OCI-M2 (cell line): ENCODE data around the gene GIPC3.
A peak's percentile ranks its signal among the peaks of the same experiment; 100 is the strongest.
"Not testable (repeated sequence)": the region's sequence is repeated elsewhere in the genome, so short reads cannot be mapped to it uniquely, and the experiment has no call there.

Experiments
- DNase-seq: peaks from one replicate; lab custom pipeline; 2025; ENCODE audit not compliant: unreplicated experiment; lab: John Stamatoyannopoulos, UW

GIPC3 gene

DNA sequence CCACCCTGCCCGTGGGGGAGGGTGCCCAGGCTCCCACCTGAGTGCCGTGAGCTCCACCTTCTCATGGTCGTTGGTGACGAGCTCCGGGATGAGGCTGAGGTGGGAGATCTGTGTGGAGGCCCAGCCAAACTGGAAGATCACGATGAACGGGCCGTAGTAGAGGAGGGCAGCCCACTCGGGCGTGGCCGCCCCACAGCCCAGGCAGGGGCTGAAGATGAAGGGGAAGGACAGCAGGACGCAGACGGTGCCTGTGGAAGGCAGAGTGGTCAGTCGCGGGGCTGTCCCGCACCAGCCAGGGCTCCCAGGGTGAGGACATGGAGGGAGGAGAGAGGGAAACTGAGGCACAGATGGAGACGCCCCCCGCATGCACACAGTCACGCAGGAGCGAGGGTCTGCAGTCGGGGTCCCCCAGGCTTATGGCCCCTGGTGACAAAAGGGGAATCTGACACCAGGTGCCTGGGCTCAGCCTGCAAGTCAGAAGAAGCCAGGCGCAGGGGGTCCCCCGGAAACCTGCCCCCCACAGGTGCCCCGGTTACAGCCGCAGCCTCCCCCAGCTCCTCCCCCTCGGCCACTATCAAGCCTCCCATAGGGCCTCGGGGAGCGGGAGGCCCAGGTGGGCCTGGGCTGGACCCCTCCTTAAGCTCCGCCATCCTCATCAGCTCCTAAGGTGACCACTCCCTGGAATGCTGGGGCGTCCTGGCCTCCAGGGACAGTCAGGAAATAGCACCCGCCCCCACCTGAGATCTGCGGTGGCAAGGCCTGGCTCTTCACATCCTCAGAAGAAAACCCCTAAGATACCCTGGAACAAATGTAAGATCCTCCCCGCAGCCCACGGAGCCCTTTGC lies 34.1 kb upstream of the GIPC3 start:
- DNase-seq: no peak

DNA sequence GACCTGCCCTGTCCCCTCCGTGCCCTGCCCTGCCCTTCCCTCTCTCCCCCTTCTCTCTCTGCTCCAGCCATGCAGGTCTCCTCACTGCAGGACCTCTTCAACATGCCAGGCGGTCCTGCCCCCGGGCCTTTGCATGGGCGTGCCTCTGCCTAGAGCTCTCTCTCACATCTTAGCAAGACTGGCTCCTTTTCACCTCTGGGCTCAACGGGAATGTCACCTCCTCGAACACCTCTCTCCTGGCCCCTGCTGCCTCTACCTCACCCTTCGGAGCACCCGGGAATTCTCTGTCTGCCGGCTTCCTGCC lies 33.5 kb upstream of the GIPC3 start:
- no peak for DNase-seq

DNA sequence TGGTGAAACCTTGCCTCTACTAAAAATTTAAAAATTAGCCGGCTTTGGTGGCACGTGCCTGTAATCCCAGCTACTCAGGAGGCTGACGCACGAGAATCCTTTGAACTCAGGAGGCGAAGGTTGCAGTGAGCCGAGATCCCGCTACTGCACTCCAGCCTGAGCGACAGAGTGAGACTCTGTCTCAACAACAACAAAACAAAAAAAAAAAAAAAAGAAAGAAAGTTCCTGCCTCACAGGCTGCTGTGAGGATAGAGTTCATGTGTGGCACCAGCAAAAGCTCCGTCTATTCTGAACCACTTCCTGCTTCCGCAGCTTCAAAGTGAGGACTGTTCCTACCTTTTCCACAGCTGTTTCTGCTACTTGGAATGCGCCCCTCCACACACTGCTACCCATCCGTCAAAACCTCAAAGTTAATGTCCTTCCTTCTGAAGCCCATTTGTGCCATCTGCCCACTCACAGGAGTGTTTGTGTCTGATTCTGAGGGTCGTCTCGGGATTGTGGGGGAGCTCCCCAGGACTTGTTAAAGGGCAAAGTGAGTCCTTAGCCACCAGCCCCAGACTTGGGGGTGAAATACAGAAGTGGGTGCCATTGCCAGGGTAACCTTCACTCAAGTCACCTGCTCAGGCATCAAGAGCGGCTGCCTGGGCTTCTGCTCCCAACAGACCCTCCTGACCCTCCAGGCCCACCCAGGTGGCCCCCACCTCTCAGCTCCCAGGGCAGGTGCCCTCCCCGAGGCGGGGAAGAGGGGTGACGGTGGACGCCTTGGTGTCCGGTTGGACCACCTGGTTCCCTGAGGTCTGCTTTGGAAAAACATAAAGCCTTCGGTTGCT lies 30.8 kb upstream of the GIPC3 start:
- no peak for DNase-seq

DNA sequence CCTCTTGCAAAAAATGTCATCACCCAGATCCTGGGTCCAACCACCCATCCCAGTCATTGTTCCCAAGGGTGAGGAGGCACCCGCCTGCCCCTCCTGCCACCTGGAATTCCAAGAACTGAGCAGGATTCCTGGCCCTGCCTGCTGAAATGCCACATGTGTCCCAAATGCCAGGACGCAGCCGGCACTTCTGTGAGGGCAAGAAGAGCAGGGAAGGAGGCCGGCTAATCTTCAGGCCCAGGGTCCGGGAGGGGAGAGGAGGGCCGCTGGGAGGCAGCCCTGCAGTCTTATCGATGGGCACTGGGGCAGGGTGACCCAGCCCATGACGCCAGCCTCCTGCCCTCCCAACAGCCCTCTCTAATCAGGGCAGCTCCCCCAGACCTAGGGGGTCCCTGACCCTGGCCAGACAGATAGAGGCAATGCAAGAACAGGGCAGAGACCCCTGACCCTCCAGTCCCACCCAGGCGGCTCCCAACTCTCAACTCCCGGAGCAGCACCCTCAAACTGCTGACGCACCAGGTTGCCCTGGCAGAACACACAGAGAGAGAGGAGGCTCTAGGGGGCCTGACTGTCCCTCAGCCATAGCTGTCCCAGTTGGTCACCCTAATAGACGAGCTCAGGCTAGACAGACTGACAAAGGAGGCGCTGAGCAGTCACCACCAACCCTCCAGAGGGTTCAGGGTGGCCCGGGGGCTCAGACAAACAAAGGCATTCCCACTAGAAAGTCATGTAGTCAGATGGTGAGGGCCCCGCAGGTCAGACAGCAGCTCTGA lies 29.4 kb upstream of the GIPC3 start:
- DNase-seq: no peak

DNA sequence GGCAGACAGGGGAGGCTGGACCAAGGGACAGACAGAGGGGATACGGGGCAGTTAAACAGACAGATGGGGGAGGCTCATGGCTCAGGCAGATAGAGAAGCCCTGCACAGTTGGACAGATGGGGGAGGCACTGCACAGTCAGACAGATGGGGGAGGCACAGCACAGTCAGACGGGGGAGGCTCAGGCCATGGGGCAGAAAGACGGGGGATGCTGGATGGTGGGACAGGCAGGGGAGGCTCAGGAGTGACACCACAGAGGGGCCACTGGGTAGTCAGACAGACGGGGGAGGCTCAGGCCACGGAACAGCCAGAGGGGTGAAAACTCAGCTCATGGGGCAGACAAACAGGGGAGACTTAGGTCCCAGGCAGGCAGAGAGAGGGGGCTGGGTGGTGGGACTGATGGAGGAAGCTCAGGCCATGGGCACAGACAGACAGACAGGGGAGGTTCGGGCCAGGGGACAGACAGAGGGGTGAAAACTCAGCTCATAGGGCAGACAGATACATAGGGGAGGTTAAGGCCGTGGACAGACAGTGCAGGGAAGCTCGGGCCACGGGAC lies 28.8 kb upstream of the GIPC3 start:
- no peak for DNase-seq

DNA sequence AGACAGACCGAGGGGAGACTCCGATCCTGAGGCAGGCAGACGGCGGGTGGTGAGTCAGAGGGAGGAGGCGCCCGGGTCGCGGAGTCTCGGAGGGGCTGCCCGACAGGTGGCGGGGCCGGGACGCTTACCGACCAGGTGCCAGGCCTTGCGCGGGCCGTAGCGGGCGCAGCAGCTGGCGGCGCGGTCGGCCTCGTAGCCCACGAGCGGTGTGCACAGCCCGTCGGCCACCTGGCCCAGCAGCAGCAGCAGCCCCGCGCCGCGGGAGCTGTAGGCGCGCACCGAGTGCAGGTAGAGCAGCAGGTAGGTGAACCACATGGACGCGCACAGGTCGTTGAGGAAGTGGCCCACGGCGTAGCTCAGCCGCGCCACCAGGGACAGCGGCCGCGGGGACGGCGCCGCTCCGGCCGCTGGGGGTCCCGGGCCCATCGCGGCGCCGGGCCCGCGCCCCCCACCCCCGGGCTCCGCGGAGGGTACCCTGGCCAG lies 28.3 kb upstream of the GIPC3 start:
- DNase-seq: no peak

DNA sequence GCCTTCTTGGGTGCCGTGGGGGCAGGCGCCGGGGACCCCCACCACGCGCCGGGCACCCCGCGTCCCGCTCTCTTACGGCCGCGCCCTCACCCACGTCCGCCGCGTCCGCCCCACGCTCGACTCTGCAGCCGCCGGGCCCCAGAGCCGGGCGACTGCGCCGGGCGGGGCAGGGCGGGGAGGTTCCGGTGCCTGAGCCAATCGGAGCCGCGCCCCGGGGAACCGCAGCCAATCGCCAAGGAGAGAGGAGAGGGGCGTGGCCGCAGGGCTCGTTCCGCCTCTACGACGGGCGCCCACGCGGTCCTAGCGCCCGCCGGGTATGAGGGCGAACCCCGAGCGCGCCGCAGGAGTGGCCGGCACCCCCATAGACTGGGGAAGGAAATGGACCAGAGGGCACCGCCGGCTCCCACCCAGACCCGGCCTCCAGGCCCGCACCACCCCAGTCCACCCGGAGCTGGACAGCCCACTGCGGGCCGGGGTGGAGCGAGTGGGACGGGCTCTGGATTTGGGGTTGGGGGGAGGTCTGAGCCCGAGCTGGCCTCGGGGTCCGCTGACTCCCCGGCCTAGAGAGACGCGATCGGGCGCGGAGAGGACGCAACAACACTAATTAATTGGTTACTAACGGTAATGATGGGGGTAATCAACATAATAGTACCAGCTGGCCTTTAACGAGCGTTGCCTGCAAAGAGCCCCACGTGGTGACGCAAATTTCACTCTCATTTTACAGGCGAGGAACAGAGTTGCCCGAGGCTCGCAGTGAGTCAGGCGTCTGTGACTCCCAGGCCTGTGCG lies 27.6 kb upstream of the GIPC3 start, which contains the start of gene MFSD12:
Gene MFSD12 (minus strand): TSS at position 126 of the 788 bp plus-strand sequence. CDS start 183 bp downstream, outside the sequence.
- DNase-seq: peak; percentile 51

DNA sequence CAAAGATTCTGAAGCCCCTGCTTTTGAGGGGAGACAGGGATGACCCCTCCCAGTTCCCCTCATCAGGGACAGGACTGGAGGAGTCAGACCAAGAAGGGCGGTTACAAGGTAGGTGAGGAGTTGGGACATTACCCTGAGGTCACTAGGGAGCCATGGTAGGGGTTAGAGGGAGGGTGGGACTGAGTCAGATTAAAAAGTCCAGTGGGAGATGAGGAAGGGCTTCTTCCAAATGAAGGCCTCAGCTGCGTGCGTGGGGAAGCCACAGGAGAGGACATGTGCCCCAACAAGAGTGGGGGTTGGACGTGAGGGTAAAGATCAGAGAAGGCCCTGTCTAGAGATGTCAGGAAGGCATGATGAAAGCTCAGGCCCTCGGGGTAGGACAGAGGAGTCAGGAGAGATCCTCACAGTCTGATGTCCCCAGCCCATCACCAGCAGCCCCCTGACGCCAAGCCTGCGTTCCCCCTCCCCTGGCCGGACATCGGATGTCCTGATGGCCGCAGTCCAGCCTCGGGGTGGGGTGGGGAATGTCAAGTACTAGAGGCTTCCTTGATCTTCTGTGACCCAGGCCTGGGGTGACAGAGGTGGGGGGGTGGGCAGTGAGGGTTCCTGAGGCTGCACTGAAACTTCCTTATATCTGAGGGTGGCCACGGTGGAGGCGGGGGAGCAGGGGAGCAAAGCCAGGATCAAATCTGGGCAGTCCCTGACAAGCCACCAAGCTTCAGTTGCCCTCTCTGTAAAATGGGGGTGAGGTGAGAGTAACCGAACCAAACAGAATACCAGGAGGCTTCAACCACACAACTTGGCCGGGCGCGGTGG lies 21.4 kb upstream of the GIPC3 start:
- DNase-seq: no peak

DNA sequence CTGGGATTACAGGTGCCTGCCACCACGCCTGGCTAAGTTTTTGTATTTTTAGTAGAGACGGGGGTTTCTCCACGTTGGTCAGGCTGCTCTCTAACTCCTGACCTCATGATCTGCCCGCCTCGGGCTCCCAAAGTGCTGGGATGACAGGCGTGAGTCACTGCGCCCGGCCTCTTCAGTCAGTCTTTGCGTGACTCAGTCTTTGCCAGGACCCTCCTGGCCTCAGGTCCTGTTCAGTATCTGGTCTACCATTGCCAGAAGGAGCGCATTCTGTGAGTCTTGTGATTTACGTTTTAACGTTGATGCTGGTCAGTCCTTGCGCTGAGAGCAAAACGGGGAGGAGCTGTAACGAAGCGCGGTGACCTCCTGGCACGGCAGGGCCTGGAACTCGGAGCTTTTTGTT lies 20.1 kb upstream of the GIPC3 start:
- DNase-seq: no peak

DNA sequence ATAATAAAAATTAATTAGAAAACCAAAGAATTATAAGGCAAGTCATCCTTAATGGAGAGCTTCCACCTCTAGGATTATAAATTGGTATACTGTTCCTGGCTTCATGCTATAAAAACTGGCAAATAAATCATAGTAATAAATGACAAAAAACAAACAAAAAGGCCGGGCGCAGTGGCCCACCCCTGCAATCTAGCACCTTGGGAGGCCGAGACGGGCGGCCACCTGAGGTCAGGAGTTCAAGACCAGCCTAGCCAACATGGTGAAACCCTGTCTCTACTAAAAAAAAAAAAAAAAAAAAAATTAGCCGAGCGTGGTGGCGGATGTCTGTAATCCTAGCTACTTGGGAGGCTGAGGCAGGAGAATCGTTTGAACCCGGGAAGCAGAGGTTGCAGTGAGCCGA lies 15.2 kb upstream of the GIPC3 start:
- not testable (repeated sequence) for DNase-seq

DNA sequence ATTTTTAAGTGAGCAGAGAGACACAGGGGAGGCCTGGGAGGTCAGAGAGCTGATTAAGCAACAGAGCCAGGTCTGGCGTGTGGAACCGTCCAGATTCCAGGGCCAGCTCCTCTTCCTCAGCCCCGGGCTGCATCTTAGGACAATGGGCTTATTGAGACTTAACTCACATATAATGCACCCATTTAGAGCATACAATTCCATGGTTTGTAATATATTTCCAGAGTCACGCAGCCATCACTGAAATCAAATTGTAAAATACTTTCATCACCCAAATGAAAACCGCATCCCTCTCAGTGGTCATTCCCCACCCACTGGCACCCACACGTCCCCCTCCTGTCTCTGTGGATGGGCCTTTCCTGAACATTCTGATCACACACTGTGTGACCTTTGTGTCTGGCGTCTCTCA lies 14.7 kb upstream of the GIPC3 start:
- no peak for DNase-seq

DNA sequence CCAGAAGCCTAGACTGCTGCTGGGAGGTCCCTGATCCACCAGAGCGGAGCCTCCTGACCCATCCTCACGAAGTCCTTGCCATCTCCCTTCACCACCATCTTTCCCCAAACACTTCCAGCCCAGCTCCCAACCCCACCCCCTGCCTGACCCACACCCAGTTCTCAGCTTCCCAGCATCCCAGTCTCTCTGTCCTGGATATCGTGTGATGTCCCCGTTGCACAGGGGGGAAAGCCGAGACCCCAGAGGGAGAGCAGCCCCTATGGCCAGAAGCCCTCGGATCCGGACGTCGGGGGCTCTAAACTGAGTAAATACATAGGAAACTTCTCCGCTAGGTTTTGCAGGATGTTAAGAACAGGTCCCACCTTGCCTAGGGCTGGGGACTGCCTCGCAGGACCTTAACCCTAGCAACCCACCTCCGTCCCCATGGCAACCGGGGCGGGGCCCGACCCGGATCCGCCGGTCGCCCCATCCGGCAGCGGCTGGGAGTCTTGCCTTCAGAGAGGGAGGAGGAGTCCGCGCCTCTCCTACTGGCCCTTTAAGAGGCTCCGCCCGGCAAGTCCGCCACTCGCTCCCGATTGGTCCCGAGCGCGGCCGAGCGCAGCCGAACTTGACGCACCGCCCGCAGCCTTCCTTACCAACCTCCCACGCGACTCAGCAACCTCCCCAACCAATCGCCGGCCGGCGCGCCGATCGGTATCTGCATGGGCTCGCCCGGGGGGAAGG lies 13.0 kb upstream of the GIPC3 start:
- DNase-seq: peak; percentile 85

DNA sequence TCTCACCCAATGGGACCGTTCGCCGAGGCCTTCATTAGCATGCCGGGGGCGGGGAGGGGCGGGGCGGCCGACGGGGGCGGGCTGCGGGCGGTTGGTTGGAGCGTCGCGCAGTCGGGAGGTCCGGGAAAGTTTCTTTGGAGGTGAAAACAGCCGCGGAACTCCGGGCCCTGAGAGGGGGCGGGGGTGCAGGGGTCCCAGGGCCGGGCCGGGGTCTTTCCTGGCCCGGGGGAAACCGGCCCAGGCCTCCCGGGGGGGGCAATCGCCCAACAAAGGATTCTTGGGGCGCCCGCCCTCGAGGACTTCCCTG lies 12.5 kb upstream of the GIPC3 start, which contains the start of gene HMG20B:
Gene HMG20B (plus strand): TSS at position 90 of the 307 bp plus-strand sequence. CDS start 366 bp downstream, outside the sequence.
- no peak for DNase-seq

DNA sequence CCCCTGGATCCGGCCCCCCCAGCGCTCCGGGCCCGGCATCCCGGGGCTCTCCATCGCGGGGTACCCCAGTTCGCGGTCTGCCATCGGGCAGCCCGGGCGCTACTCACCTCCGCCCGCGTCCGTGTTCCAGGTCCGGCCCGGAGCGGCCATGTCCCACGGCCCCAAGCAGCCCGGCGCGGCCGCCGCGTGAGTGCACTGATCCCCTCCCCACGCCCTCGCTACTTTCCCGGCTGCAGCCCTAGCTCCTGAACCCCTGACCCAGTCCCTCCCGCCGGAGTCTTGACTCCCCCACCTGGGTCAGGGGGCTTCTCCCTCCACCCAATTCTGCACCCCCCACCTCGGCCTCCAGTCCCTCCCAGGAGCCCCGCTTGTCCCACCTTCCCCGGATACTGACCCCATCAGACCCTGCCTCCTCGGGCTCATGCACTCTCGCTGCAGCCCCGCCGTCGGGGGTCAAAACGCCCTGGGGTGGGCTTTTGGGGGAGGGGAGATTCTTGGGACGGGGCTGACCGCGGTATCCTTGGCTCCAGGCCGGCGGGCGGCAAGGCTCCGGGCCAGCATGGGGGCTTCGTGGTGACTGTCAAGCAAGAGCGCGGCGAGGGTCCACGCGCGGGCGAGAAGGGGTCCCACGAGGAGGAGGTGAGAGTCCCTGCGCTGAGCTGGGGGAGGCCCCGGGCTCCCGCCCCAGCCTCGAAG lies 12.0 kb upstream of the GIPC3 start:
- DNase-seq: no peak

DNA sequence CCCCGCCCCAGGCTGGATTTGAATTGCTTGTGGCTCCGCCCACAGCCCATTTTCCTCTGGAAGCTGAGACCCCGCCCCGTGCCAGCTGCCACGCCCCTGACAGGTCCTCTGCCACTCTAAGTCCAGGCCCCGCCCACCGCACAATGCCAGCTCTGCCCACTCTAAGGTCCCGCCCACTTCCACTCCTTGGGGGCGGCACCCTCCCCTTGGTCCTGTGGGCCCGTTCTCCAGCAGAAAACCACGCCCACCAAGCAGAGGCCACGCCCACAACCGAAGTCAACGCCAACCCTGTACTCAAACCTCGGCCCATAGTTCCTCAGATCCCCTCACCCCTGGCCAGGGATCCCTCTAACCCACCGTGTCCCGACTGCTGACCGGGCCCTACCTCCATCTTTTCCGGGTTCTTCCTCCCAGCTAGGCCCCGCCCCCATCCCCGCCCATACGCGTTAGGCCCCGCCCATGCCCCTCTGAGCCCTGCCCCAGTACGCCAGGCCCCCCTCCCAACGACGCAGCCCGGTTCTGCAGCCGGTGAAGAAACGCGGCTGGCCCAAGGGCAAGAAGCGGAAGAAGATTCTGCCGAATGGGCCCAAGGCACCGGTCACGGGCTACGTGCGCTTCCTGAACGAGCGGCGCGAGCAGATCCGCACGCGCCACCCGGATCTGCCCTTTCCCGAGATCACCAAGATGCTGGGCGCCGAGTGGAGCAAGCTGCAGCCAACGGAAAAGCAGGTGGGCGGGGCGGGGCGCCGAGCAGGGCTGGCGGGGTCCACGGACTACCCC lies 11.2 kb upstream of the GIPC3 start:
- DNase-seq: no peak

DNA sequence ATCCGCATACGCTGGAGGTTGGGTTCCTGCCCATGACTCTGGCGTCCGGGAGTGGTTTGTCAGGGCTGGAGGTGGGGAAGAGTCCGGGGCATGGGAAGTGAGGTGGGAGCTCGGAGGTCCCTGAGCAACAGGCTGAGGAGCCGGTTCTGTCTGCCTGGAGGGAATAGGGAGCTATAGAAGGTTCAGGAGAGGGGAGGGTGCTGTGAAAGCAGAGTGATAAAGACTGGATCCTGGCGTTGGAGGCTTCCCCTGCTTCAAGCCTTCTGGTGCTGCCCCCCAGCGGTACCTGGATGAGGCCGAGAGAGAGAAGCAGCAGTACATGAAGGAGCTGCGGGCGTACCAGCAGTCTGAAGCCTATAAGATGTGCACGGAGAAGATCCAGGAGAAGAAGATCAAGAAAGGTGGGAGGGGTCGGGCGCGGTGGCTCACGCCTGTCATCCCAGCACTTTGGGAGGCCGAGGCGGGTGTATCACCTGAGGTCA lies 10.0 kb upstream of the GIPC3 start:
- no peak for DNase-seq

DNA sequence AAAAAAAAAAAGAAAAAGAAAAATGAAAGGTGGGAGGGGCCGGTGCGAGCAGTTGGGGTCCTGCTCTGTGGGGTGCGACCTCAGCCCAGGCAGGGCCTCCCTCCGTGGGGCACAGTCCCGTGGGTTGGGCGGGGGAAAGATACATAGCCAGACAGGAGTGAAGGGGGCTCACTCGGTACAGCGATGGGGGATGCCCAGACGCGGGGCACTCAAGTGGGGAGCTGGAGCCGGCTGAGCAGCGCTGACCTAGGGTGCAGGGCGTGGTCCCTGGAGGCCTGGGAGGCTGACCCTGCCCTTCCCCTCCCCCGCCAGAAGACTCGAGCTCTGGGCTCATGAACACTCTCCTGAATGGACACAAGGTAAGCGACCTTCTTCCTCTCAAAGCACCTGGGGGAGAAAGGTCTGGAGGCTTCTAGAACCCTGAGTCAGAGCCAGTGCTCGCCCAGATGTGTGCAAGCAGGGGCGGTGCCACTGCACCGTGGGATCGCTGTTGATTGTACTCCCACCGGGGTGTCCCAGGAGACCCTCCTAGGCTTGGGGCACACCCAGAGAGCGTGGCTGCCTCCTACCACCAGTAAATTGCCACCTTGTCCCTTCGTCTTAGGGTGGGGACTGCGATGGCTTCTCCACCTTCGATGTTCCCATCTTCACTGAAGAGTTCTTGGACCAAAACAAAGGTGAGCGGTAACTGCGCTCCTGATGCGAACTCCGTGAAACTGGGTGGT lies 9.2 kb upstream of the GIPC3 start:
- no peak for DNase-seq
